Thyroid gland (tissue), 4 donors: ENCODE data around the gene IGFBP2. TPM values are rescaled to one million over a fixed set of nuclear protein-coding genes. Genes with fewer than 3 reads are reported as not detected.

Experiments used
- DNase-seq, 2 donors: peaks; one replicate each; pipeline ENCODE4 v3.0.0-alpha.2; 2019
- H3K27ac ChIP-seq, 3 donors: fragments of 200-600 bp; sonication (generic); 1 replicate in 2 of 3; 2 replicates in 1 of 3; pipeline ENCODE4 v1.5.1; 2016 to 2019; ENCODE audit warnings: mild to moderate bottlenecking in 1 of 3, moderate library complexity in 1 of 3
- H3K27me3 ChIP-seq: fragments of 200-600 bp; sonication (generic); one replicate; pipeline ENCODE4 v1.5.1; 2019
- H3K36me3 ChIP-seq, 2 donors: fragments of 200-600 bp; sonication (generic); one replicate each; pipeline ENCODE4 v1.5.1; 2016 to 2019
- H3K4me1 ChIP-seq, 2 donors: fragments of 200-600 bp; sonication (generic); one replicate each; pipeline ENCODE4 v1.5.1; 2017 to 2019
- H3K4me3 ChIP-seq, 3 donors: fragments of 200-600 bp; sonication (generic); replicated peaks in 1 of 3; 1 replicate in 2 of 3; 2 replicates in 1 of 3; pipeline ENCODE4 v1.5.1; 2016; ENCODE audit warnings: mild to moderate bottlenecking in 1 of 3
- H3K9me3 ChIP-seq: fragments of 200-600 bp; sonication (generic); one replicate; pipeline ENCODE4 v1.5.1; 2017
- CTCF ChIP-seq, 6 experiments: fragments of 200-600 bp in 3 of 6; fragments of 450-650 bp in 3 of 6; sonication (generic) in 3 of 6; IDR thresholded peaks; one replicate each; pipeline ENCODE4 v1.5.1; 2016 to 2019; ENCODE audit warnings: antibody characterized with exemption in 6 of 6, mild to moderate bottlenecking in 2 of 6, inconsistent platforms in 1 of 6, moderate library complexity in 1 of 6
- POLR2A ChIP-seq, 2 donors: fragments of 450-650 bp; IDR thresholded peaks; one replicate each; pipeline ENCODE4 v1.6.1; 2017; ENCODE audit warnings: antibody characterized with exemption in 2 of 2, mild to moderate bottlenecking in 2 of 2, moderate library complexity in 1 of 2
- WGBS, 2 donors: methylation state at CpG; one replicate each; pipeline ENCODE4 v1.1.5; 2017; 5-methylcytosine and 5-hydroxymethylcytosine counted together
- intact Hi-C: fragments of 100-400 bp; cut with DNase I; formaldehyde crosslinking; loops from one replicate; pipeline ENCODE4 v1.15.1; 2023
- total RNA-seq, 4 donors: library from RNA; depleted of rRNA; stranded (reverse); fragments of >200 nt; gene quantifications; one replicate each; pipeline ENCODE4 v1.2.3, GENCODE V29; 2016

Gene IGFBP2
- total RNA-seq, 4 donors from 2014 or later = 26.5 to 45.0 (median 40.0) TPM

- H3K9me3 ChIP-seq = no peaks in the 10 kb centered on the region
- 96% methylated on average over 3 of the region's 3 CpGs for WGBS, 2 donors
- intact Hi-C loops = no loop called here
- no peaks in the 10 kb centered on the region for H3K27me3 ChIP-seq
- TF ChIP-seq POLR2A (IDR thresholded peaks at IDR 0.05) = no peak
- H3K4me3 ChIP-seq = no peak overlapping the region
- DNase-seq = no peak
- no peaks in the 10 kb centered on the region for H3K36me3 ChIP-seq
- no peak overlapping the region for H3K27ac ChIP-seq
- H3K4me1 ChIP-seq = no peaks in the 10 kb centered on the region
Observed at GRCh38 chr2:216603884-216604245, 29.4 kb upstream of the IGFBP2 start.

GRCh38 chr2:216604458-216604857, 28.8 kb upstream of the IGFBP2 start:
- H3K4me3 ChIP-seq = no peak overlapping the region
- no peaks in the 10 kb centered on the region for H3K27me3 ChIP-seq
- intact Hi-C loops = no loop called here
- TF ChIP-seq CTCF (IDR thresholded peaks at IDR 0.05) (no peak), POLR2A (IDR thresholded peaks at IDR 0.05) (no peak)
- no peaks in the 10 kb centered on the region for H3K36me3 ChIP-seq
- no peak for DNase-seq
- H3K4me1 ChIP-seq = no peaks in the 10 kb centered on the region
- no peak overlapping the region for H3K27ac ChIP-seq
- no peaks in the 10 kb centered on the region for H3K9me3 ChIP-seq

- no peaks in the 10 kb centered on the region for H3K27me3 ChIP-seq
- H3K4me3 ChIP-seq = no peak overlapping the region
- H3K9me3 ChIP-seq = no peaks in the 10 kb centered on the region
- intact Hi-C loops = no loop called here
- H3K4me1 ChIP-seq = no peaks in the 10 kb centered on the region
- peak; percentile 8 to 25 for DNase-seq
- 25 to 28% methylated on average over 20 of the region's 20 CpGs for WGBS, 2 donors
- no peak overlapping the region for H3K27ac ChIP-seq
- TF ChIP-seq CTCF (IDR thresholded peaks at IDR 0.05) (no peak), POLR2A (IDR thresholded peaks at IDR 0.05) (no peak)
- H3K36me3 ChIP-seq = no peaks in the 10 kb centered on the region
Observed at GRCh38 chr2:216606551-216607276, 26.5 kb upstream of the IGFBP2 start.

GRCh38 chr2:216607277-216607560, 26.0 kb upstream of the IGFBP2 start:
- 76 to 83% methylated on average over 10 of the region's 10 CpGs for WGBS, 2 donors
- H3K4me1 ChIP-seq = no peaks in the 10 kb centered on the region
- DNase-seq = no peak
- no peak overlapping the region for H3K27ac ChIP-seq
- no peaks in the 10 kb centered on the region for H3K36me3 ChIP-seq
- TF ChIP-seq CTCF (IDR thresholded peaks at IDR 0.05) (no peak), POLR2A (IDR thresholded peaks at IDR 0.05) (no peak)
- no peaks in the 10 kb centered on the region for H3K27me3 ChIP-seq
- no peak overlapping the region for H3K4me3 ChIP-seq
- intact Hi-C loops = no loop called here
- no peaks in the 10 kb centered on the region for H3K9me3 ChIP-seq

- H3K4me3 ChIP-seq = no peak overlapping the region
- no peaks in the 10 kb centered on the region for H3K4me1 ChIP-seq
- WGBS, 2 donors = 96 to 97% methylated on average over 5 of the region's 5 CpGs
- no peaks in the 10 kb centered on the region for H3K36me3 ChIP-seq
- no peak overlapping the region for H3K27ac ChIP-seq
- TF ChIP-seq CTCF (IDR thresholded peaks at IDR 0.05) (no peak), POLR2A (IDR thresholded peaks at IDR 0.05) (no peak)
- DNase-seq = no peak
- H3K9me3 ChIP-seq = no peaks in the 10 kb centered on the region
- H3K27me3 ChIP-seq = no peaks in the 10 kb centered on the region
- intact Hi-C loops = no loop called here
Observed at GRCh38 chr2:216608525-216608924, 24.7 kb upstream of the IGFBP2 start.
